K562 (cell line): ENCODE data around the gene RASL11A. TPM values are rescaled to one million over a fixed set of nuclear protein-coding genes. Genes with fewer than 3 reads are reported as not detected.

ENCODE experiments used
- AFF1 ChIP-seq, 2 experiments: fragments of 450-650 bp; IDR thresholded peaks; 2 replicates each; pipeline ENCODE4 v1.6.1; 2018; ENCODE audit warnings: mild to moderate bottlenecking in 2 of 2, low read depth in 1 of 2; ENCODE audit not compliant: partially characterized antibody in 2 of 2
- CAMTA2 ChIP-seq: fragments of 250-450 bp; sonication (Bioruptor Pico); conservative IDR thresholded peaks from 2 replicates; pipeline ENCODE4 v1.5.1; 2022
- CCNT2 ChIP-seq: IDR thresholded peaks from 2 replicates; pipeline ENCODE4 v1.6.1; 2011; ENCODE audit warnings: borderline replicate concordance, low read depth, mild to moderate bottlenecking, moderate library complexity, mixed read lengths, low read length; ENCODE audit not compliant: insufficient read length; ENCODE audit errors: extremely low read depth
- CXXC5 ChIP-seq: fragments of 250-450 bp; sonication (Bioruptor Pico); IDR thresholded peaks from 2 replicates; pipeline ENCODE4 v1.8.0; 2022; ENCODE audit warnings: inconsistent platforms, mild to moderate bottlenecking, moderate library complexity
- E4F1 ChIP-seq: fragments of 250-450 bp; sonication (Bioruptor Pico); IDR thresholded peaks from 2 replicates; pipeline ENCODE4 v1.5.0; 2021; ENCODE audit warnings: mild to moderate bottlenecking, borderline replicate concordance
- IRF1 ChIP-seq: sonication (generic); formaldehyde crosslinking; IDR thresholded peaks from 2 replicates; pipeline ENCODE4 v1.8.0; 2022; ENCODE audit warnings: missing genetic modification reagents, mild to moderate bottlenecking, borderline replicate concordance
- NFIC ChIP-seq: fragments of 450-650 bp; IDR thresholded peaks from 2 replicates; pipeline ENCODE4 v1.6.1; 2017; ENCODE audit warnings: mild to moderate bottlenecking, inconsistent platforms
- PTRF ChIP-seq: fragments of 450-650 bp; IDR thresholded peaks from 2 replicates; pipeline ENCODE4 v1.6.1; 2016; ENCODE audit warnings: mild to moderate bottlenecking, missing genetic modification characterization, missing compliant biosample characterization
- RFX1 ChIP-seq: fragments of 450-650 bp; IDR thresholded peaks from 2 replicates; pipeline ENCODE4 v1.6.1; 2016; ENCODE audit warnings: mild to moderate bottlenecking, moderate library complexity
- SAP30 ChIP-seq: fragments of 200-600 bp; sonication (generic); IDR thresholded peaks from 2 replicates; pipeline ENCODE4 v1.6.1; 2012; ENCODE audit warnings: borderline replicate concordance, low read depth, mild to moderate bottlenecking, moderate library complexity, low read length, control low read depth, inconsistent platforms; ENCODE audit not compliant: insufficient read depth, poor library complexity, severe bottlenecking
- SMARCA4 ChIP-seq: fragments of 450-650 bp; IDR thresholded peaks from 2 replicates; pipeline ENCODE4 v1.6.1; 2016
- ZBTB34 ChIP-seq: fragments of 250-450 bp; sonication (Bioruptor Pico); IDR thresholded peaks from 2 replicates; pipeline ENCODE4 v1.8.0; 2021; ENCODE audit warnings: mild to moderate bottlenecking, moderate library complexity
- ZNF174 ChIP-seq: fragments of 250-450 bp; sonication (Bioruptor Pico); IDR thresholded peaks from 2 replicates; pipeline ENCODE4 v1.4.0; 2020; ENCODE audit warnings: mild to moderate bottlenecking
- polyA plus RNA-seq, 8 experiments: library from polyadenylated mRNA; depleted of rRNA in 4 of 8; stranded (reverse) in 5 of 8; unstranded in 3 of 8; fragments of >200 nt; fragmentation: Nextera tagmentation in 2 of 8; fragmentation: Illumina TruSeq in 1 of 8; extraction: Ambion mirVana in 2 of 8; extraction: Trizol in 1 of 8; gene quantifications; 2 replicates each; pipeline versions ENCODE4 v1.2.1 to v1.2.3, GENCODE V29; 2011 to 2014; ENCODE audit warnings: inconsistent platforms in 1 of 8, missing spikeins in 1 of 8
- total RNA-seq, 7 experiments: library from RNA; depleted of rRNA in 6 of 7; stranded (reverse); fragments of >200 nt in 6 of 7; fragmentation: Illumina TruSeq in 2 of 7; extraction: Trizol in 2 of 7; gene quantifications; 2 replicates each; pipeline versions ENCODE4 v1.2.1 to v1.2.3, GENCODE V29; 2011 to 2021; ENCODE audit warnings: low replicate concordance in 1 of 7

Gene RASL11A
- total and polyA plus RNA-seq, 9 of the 15 experiments (the other 6 are each of a cell fraction or from before 2014, with no cell fraction given): 0.11 to 2.2 (median 1.5) TPM; not detected in 1

- TF ChIP-seq AFF1 (IDR thresholded peaks at IDR 0.05; ENCODE audit: low read depth in 1 of 2, partially characterized antibody in 2 of 2) (no peak), CCNT2 (no peak), E4F1 (CRISPR knock-in tag) (no peak), ZBTB34 (CRISPR knock-in tag) (no peak), SAP30 (no peak), PTRF (tag) (no peak), RFX1 (no peak), IRF1 (CRISPR knock-in tag) (no peak), SMARCA4 (0 out of 2 replicates have a peak, but pooled peaks have one; percentile 16), CXXC5 (CRISPR knock-in tag) (peak; percentile 54; the same call in 1 of the 2 replicates), CAMTA2 (CRISPR knock-in tag) (no peak), NFIC (no peak), ZNF174 (CRISPR knock-in tag) (no peak)
These were observed at the start of gene RASL11A (continued) for GRCh38 chr13:27270594-27271520.
